GM21825 (cell line): ENCODE data around the gene PWWP2B.
"Not testable (repeated sequence)": the region's sequence is repeated elsewhere in the genome, so short reads cannot be mapped to it uniquely, and the experiment has no call there.

Source experiments
- ATAC-seq: cut with Tn5 transposase; IDR thresholded peaks from one replicate; pipeline ENCODE4 v1.9.1; 2021; ENCODE audit warnings: mild to moderate bottlenecking, moderate library complexity; ENCODE audit not compliant: unreplicated experiment

The PWWP2B gene

DNA sequence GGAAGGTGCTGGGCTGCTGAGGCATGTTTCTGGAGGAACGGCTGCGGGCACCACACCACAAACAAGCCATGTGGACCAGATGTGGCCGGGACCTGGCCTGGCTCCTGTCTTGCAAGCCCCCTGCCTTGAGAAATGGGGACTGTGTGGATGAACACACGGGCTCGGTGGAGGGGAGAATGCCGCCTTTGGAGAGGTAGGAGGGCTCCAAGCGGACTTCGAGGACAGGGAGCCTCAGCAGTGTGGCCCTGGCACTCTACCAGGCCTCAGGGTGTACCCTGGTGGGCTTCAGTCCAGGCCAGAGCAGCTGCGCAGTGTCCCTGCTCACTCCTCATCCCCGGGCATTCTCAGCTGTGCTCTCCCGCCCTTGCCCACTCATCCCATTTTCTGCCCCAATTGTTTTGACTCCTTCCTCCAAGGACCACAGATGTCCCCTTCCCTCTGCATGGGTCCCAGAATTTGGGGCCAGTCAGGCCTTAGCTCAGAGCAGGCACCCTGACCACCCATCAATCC lies 31.5 kb downstream of the PWWP2B start:
- no peak for ATAC-seq

- no peak for ATAC-seq
These were observed 32.6 kb downstream of the PWWP2B start for GRCh38 chr10:132429281-132430230.

DNA sequence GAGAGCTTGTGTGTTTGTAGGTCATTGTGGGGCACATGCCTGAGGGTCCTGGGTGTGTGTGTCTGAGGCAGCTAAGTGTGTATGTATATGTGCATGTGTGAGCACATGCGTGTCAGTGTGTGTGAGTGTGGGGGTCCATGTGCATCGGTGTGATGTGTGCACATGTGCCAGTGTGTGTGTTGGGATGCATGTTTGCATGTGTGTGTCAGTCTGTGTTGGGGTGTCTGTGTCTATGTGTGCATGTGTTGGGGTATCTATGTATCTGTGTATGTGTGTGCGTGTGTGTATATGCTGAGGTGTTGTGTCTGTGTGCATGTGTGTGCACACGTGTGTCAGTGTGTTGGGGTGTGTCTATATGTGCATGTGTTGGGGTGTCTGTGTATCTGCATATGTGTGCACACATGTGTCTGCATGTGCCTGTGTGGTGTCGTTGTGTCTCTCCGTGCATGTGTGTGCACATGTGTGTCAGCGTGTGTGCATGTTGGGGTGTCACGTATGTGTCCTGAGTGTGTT lies 33.3 kb downstream of the PWWP2B start:
- no peak for ATAC-seq

- no peak for ATAC-seq
These were observed 33.9 kb downstream of the PWWP2B start for GRCh38 chr10:132430861-132431271.

DNA sequence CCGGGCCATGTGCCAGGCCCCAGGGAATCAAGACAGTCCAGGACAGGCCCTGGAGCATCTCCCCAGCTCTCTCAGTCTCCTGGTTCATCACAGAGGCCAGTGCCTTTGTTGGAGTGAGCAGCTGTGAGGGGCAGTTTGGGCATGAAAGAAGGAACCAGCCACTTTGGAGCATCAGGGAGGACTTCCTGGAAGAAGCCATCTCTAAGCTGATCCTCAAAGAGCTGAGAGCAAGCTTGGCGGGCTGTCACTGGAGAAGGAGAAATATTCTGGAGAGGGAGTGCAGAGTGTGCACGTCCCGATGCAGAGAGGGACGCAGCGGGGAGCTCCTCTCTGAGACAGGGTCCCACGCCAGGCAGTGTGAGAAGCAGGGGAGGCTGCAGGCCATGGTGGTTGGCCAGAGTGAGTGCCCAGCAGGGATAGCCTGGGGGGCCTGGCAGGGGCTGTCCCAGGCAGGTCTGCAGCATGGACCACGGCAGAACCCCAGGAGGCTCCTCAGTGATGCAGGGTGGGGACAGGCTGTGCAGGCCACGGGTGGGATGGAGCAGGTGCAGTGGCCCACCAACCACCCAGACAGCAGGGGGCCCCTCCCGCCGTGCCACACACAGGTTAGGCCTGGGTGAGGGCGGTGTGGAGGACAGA lies 34.7 kb downstream of the PWWP2B start:
- ATAC-seq = no peak

DNA sequence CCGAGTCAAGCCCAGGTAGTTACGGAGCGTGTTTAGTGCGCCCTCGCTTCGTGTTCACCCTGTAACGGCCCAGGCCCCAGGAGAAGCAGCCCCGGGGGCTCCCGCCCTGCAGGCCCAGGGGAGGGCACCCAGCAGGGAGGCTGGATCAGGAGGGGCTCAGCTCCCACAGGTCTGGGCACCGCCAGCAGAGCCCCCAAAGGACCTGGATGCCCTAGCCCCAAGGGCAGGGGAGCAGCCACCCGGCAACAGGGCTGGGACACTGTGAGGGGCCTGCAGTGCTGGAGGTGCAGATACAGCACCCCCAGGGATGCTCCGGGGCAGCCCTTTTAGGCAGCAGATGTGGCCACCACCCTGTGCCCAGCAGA lies 35.2 kb downstream of the PWWP2B start:
- no peak for ATAC-seq

DNA sequence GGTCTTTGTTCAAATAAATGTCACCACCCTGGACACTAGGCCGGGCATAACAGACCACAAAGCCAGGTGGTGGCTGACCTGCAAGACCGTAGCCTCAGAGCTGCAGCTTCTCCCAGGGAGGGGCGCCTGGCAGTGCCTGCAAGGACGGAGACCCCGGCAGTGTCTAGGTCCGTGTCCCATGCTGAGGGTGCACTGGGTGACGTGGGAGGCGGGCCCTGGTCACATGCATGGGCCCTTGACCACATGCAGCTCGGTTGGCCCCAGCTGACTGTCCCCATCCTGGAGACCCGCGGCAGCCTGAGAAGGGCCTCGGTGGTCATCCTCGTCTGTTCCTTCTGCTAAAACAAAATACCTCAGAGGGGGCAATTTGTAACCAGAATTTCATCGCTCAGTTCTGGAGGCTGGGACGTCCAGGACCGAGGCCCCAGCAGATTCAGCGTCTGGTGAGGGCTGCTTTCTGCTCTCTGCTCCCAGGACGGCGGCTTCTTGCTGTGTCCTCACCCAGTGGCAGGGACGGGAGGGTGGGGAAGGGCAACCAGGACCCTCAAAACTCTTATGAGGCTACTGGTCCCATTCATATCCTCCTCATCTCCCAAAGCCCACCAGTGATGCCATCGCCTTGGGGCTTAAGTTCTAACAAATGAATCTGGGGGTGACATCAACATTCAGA lies 36.8 kb downstream of the PWWP2B start:
- no peak for ATAC-seq

DNA sequence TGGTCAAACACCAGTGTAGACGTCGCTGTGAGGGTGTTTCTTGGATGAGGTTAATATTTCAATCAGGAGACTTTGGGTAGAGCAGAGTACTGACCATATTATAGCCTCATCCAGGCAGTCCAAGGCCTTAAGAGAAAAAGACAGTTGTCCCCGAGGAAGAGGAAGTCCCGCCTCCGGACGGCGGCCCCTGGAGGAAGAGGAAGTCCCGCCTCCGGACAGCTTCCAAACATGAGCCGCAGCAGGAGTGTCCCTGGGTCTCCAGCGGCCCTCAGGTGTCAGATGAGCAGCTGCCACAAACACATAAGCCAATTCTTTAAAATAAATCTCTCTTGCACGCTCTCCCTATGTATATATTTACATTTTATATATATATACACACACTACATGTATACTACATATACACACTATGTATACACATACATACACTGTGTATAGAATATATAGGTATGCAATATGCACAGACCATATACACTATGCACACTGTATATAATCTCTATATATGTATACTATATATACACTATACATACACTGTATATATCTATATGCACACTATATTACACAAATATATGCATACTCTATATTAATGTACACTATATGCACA lies 37.5 kb downstream of the PWWP2B start:
- ATAC-seq = no peak

DNA sequence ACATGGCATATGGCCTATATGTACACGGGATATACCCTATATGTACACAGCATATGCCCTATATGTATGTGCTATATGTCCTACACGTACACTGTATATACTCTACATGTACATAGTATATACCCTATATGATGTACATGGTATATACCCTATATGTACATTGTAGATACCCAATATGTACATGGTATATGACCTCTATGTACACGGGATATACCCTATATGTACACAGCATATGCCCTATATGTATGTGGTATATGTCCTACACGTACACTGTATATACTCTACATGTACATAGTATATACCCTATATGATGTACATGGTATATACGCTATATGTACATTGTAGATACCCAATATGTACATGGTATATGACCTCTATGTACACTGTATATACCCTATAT lies 38.3 kb downstream of the PWWP2B start:
- not testable (repeated sequence) for ATAC-seq

DNA sequence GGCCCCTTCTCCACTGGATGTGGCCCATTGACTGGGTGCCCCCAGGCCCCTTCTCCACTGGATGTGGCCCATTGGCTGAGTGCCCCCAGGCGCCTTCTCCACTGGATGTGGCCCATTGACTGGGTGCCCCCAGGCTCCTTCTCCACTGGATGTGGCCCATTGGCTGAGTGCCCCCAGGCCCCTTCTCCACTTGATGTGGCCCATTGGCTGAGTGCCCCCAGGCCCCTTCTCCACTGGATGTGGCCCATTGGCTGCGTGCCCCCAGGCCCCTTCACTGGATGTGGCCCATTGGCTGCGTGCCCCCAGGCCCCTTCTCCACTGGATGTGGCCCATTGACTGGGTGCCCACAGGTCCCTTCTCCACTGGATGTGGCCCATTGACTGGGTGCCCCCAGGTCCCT lies 39.1 kb downstream of the PWWP2B start:
- ATAC-seq = not testable (repeated sequence)

DNA sequence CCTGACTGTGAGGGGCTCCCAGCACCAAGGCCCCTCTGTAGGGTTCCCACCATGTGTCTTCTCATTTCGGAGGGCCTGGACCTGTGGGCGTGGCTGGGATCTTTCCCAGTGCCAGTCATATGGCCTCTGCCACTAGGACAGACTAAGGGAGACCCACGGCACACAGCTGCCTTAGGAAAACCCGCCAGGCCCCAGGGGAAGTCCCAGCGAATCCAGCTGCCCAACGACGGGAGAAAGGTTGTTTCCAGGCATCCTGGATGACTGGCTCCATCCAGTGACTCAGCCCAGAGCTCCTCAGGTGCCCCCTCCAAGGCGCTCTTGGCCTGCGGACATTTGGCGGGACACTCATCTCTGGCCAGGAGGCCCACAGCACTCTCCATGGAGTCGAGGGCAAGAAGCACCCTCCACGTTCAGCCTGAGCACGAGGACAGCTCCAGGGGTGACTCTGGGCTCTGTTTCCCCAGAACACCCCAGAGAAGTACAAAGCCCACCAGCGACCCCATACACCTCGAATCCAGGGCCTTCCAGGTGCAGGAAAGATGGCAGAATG lies 39.9 kb downstream of the PWWP2B start:
- no peak for ATAC-seq

DNA sequence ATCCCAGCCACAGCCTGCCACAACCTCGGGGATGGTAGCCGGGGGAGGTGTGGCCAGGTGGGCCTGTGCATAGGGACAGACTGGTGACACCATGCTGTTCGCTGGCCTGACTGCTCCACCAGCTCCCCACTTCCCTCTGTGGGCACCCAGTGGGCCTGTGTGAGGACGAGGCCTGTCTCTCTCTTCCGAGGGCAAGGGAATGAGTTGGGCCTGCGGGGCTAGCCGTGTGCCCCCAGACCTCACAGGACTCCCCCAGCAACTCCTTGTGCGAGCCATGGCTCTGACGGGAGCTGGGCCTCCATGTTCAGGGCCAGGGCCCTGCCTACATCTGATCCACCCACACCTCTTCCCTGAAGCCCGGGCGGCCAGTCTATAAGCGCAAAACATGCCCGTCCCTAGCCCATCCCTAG lies 40.5 kb downstream of the PWWP2B start:
- no peak for ATAC-seq

- no peak for ATAC-seq
These were observed 41.4 kb downstream of the PWWP2B start for GRCh38 chr10:132438091-132439024.

DNA sequence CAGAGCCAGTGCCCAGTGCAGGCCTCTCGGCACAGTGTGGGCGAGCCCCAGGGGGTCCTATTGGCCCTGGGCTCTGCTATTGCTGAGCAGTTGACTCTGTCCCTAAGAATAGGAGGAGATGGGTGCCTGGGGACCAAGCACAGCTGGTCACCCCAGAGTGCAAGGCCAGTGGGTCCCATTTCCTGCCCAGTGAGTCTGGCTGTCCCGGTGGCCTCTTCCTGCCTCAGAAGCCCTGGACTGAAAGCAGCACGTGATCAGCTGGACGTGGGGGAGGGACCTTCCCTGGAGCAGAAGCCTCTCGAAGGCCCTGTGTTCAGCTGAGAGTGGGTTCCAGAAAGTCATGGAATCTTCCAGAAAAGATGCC lies 42.0 kb downstream of the PWWP2B start:
- no peak for ATAC-seq

- ATAC-seq = no peak
These were observed 42.6 kb downstream of the PWWP2B start for GRCh38 chr10:132439424-132440163.

- no peak for ATAC-seq
These were observed 44.0 kb downstream of the PWWP2B start for GRCh38 chr10:132440791-132441565.

- no peak for ATAC-seq
These were observed 45.0 kb downstream of the PWWP2B start for GRCh38 chr10:132441818-132442524.
